LNCaP clone FGC (cell line): Measurements from ENCODE around the gene ISOC2.
"Not testable (repeated sequence)": the region's sequence is repeated elsewhere in the genome, so short reads cannot be mapped to it uniquely, and the experiment has no call there.

Experiments
- DNase-seq: peaks from one replicate; pipeline ENCODE4 v3.0.0-alpha.2; 2011; ENCODE audit warnings: low read depth
- H3K4me3 ChIP-seq: 2 replicates; pipeline ENCODE4 v1.5.1; 2011; ENCODE audit warnings: mild to moderate bottlenecking, low read depth, low read length, control low read depth
- TF ChIP-seq, protein P1 (sequence below): IDR thresholded peaks from 2 replicates; pipeline ENCODE4 v1.5.1; 2012; ENCODE audit warnings: mild to moderate bottlenecking; ENCODE audit not compliant: control insufficient read depth, insufficient read depth; ENCODE audit errors: extremely low read depth

Gene ISOC2

GRCh38 chr19:55408533-55408872 lies 52.9 kb downstream of the ISOC2 start:
- TF ChIP-seq, protein P1, sequence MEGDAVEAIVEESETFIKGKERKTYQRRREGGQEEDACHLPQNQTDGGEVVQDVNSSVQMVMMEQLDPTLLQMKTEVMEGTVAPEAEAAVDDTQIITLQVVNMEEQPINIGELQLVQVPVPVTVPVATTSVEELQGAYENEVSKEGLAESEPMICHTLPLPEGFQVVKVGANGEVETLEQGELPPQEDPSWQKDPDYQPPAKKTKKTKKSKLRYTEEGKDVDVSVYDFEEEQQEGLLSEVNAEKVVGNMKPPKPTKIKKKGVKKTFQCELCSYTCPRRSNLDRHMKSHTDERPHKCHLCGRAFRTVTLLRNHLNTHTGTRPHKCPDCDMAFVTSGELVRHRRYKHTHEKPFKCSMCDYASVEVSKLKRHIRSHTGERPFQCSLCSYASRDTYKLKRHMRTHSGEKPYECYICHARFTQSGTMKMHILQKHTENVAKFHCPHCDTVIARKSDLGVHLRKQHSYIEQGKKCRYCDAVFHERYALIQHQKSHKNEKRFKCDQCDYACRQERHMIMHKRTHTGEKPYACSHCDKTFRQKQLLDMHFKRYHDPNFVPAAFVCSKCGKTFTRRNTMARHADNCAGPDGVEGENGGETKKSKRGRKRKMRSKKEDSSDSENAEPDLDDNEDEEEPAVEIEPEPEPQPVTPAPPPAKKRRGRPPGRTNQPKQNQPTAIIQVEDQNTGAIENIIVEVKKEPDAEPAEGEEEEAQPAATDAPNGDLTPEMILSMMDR, result no peak
- no peak for DNase-seq
- H3K4me3 ChIP-seq, result peak overlapping the region; percentile 81

- peak; percentile 97 for DNase-seq
- H3K4me3 ChIP-seq, result peak overlapping the region; percentile 81
- TF ChIP-seq, protein P1, result no peak
Measured at GRCh38 chr19:55407800-55408532, 53.5 kb downstream of the ISOC2 start.

- peak within 1 kb of the TSS; percentile 81 for H3K4me3 ChIP-seq
- not testable (repeated sequence) for DNase-seq
Measured at GRCh38 chr19:55407550-55407799, 54.0 kb downstream of the ISOC2 start, which contains the start of gene UBE2S. Gene UBE2S, minus strand, starts transcription at chr19:55407788. Its CDS starts 199 bp downstream, at chr19:55407589.

GRCh38 chr19:55406826-55407549 lies 54.5 kb downstream of the ISOC2 start:
- H3K4me3 ChIP-seq, result peak overlapping the region; percentile 81
- DNase-seq, result no peak
- TF ChIP-seq, protein P1, result no peak

- TF ChIP-seq, protein P1, result no peak
- no peak for DNase-seq
- H3K4me3 ChIP-seq, result peak overlapping the region; percentile 81
Measured at GRCh38 chr19:55406091-55406825, 55.2 kb downstream of the ISOC2 start.

DNA sequence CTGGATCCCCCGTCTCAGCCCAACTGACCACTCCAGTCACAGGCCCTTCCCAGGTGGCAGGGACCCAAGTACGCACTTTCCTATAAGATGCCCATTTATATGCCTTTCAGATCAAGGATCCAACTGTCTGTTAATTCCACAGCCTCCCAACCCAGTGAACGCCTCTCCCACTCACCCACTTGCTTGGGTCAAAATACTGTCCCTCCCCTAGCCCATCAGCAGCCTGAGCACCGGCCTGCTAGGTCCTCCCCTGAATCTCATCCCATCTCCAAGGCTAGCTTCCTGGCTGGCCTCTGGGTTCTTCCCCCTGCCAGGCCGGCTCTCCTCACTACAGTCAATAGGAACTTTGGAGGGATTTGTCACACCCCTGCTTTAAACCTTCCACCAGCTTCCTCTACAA lies 55.8 kb downstream of the ISOC2 start:
- DNase-seq, result no peak
- TF ChIP-seq, protein P1, result no peak
- H3K4me3 ChIP-seq, result peak overlapping the region; percentile 81; the same call in 1 of the 2 replicates
